Measurements from ENCODE around the gene SLC23A2. TPM values are rescaled to one million over a fixed set of nuclear protein-coding genes. Genes with fewer than 3 reads are reported as not detected.
"Not testable (repeated sequence)": the region's sequence is repeated elsewhere in the genome, so short reads cannot be mapped to it uniquely, and the experiment has no call there.

Gene SLC23A2
- total and polyA plus RNA-seq, 7 donors = 0.60 to 15.2 (median 10.9) TPM

DNA sequence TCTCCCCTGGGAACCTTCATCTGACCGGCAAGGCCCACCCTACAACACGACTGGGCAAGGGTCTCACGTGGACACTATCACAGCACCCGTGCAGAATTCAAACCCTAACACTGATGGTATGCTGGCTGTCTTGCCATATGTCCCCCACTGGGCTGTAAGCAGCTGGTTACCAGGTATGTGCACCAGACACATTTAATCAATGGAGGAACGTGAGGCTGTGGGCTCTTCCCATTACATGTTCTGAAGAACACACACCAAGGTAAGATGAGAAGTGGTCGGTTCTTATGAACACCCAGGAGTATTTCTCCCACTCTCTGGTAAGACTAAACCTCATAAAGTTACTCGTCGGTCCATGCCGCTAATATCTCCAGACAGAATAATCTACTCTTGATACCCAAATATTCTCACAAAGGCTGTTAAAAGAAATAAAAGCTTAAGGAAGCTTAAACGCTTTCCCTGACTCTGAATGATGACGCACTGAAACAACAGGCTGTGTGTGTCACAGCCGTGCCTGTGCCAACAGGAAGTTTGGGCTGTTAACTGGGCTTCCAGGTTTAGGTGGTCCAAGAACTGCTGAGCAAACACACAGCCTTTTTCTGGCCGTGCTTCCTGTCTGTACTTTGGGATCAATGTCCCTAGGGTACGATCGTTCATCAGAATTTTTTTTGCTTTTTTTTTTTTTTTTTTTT, 75.3 kb downstream of the SLC23A2 start:
- Histone ChIP-seq H3K27me3 (no peaks in the 10 kb centered on the region), H3K4me3 (no peak overlapping the region), H3K9me3 (no peaks in the 10 kb centered on the region), H3K27ac (peak overlapping the region in 3 of 4 donors; percentile 28 to 49 (median 30)), H3K4me1 (peaks cover 0 to 11% (median 0%) of the 10 kb centered on the region in 4 donors), H3K36me3 (peaks cover 0 to 7% (median 0%) of the 10 kb centered on the region in 4 donors)
- WGBS, 2 donors = 34 to 62% methylated on average over 15 of the region's 15 CpGs
- TF ChIP-seq EP300 (IDR thresholded peaks at IDR 0.05) = no peak
- peak in 2 of 4 donors; percentile 6 to 17 for TF ChIP-seq POLR2AphosphoS5 (IDR thresholded peaks at IDR 0.05)
- intact Hi-C loops (cut with DNase I) = no loop called here
- peak; percentile 81 for DNase-seq

DNA sequence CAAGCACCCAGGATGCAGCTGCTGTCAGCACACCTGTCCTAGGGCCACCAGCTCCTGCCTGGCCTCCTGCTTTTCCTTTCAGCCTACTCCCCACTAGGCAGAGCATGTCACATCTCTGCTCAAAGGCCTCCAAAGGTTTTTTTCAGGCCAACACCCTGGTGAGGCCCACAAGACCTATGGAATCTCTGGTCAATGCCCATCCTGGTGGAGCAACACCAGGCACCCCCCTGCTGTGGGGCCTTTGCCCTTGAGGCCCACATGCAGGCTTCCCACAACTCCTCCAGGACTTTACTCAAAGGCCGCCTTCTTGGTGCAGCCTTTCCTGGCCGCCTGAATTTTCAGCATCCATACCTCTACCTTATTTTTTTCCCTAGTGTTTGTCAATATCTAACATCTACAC, 76.9 kb downstream of the SLC23A2 start:
- Histone ChIP-seq H3K36me3 (no peaks in the 10 kb centered on the region), H3K4me1 (peaks cover 0 to 11% (median 0%) of the 10 kb centered on the region in 4 donors), H3K27me3 (no peaks in the 10 kb centered on the region), H3K9me3 (no peaks in the 10 kb centered on the region), H3K4me3 (no peak overlapping the region), H3K27ac (no peak overlapping the region)
- 95 to 96% methylated on average over 2 of the region's 2 CpGs for WGBS, 2 donors
- no peak for DNase-seq
- TF ChIP-seq POLR2A (IDR thresholded peaks at IDR 0.05) = no peak
- no peak for TF ChIP-seq POLR2AphosphoS5 (IDR thresholded peaks at IDR 0.05)
- no peak for TF ChIP-seq EP300 (IDR thresholded peaks at IDR 0.05)
- TF ChIP-seq, protein P1, sequence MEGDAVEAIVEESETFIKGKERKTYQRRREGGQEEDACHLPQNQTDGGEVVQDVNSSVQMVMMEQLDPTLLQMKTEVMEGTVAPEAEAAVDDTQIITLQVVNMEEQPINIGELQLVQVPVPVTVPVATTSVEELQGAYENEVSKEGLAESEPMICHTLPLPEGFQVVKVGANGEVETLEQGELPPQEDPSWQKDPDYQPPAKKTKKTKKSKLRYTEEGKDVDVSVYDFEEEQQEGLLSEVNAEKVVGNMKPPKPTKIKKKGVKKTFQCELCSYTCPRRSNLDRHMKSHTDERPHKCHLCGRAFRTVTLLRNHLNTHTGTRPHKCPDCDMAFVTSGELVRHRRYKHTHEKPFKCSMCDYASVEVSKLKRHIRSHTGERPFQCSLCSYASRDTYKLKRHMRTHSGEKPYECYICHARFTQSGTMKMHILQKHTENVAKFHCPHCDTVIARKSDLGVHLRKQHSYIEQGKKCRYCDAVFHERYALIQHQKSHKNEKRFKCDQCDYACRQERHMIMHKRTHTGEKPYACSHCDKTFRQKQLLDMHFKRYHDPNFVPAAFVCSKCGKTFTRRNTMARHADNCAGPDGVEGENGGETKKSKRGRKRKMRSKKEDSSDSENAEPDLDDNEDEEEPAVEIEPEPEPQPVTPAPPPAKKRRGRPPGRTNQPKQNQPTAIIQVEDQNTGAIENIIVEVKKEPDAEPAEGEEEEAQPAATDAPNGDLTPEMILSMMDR (IDR thresholded peaks at IDR 0.05) = no peak
- intact Hi-C loops (cut with DNase I) = no loop called here

DNA sequence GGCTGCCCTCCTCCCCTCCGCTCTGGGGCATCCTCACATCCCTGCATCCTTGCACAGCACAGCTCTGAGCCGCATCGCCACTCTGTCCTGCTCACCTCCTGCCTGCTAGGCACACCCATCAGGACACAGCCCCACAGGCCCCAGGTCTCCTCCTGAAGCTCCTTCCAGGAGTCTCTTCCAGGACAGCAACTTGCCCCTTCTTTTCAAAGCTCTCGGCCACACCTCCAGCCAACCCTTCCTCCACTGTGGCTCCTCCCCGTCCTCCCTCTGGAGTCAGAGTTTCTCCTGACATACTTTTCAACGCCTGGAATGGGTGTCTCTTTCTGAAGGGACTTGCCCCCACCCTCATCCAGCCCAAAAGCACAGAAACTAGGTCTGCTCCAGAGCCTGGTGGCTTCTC, 77.3 kb downstream of the SLC23A2 start:
- no peak overlapping the region for H3K4me3 ChIP-seq
- peaks cover 0 to 11% (median 0%) of the 10 kb centered on the region in 4 donors for H3K4me1 ChIP-seq
- intact Hi-C loops (cut with DNase I) = no loop called here
- no peaks in the 10 kb centered on the region for H3K36me3 ChIP-seq
- H3K27me3 ChIP-seq = no peaks in the 10 kb centered on the region
- H3K9me3 ChIP-seq = no peaks in the 10 kb centered on the region
- no peak overlapping the region for H3K27ac ChIP-seq
- no peak for DNase-seq
- WGBS, 2 donors = 93 to 96% methylated on average over 6 of the region's 6 CpGs
- TF ChIP-seq POLR2AphosphoS5 (IDR thresholded peaks at IDR 0.05) = no peak
- no peak for TF ChIP-seq EP300 (IDR thresholded peaks at IDR 0.05)
- TF ChIP-seq POLR2A (IDR thresholded peaks at IDR 0.05) = no peak
- TF ChIP-seq, protein P1 (IDR thresholded peaks at IDR 0.05) = no peak

DNA sequence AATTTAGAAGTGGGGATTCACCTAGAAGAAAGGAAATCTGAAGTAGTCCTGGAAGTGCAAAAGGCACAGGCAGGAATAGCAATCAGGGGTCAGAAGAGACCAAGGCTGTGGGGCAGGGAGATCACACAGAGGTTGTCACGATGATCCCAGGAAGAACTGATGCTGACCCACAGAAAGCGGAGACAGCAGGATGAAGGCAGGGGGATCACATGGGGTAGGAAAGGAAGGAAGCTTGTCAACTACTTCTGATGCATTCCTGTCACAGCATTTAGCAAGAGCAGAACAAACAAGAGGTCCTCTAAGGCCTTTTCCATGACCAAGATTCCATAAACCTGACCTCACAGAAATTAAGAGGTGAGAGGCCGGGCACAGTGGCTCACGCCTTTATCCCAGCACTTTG, 79.1 kb downstream of the SLC23A2 start:
- no peak overlapping the region for H3K27ac ChIP-seq
- DNase-seq = no peak
- H3K36me3 ChIP-seq = no peaks in the 10 kb centered on the region
- H3K4me1 ChIP-seq = peaks cover 0 to 18% (median 6%) of the 10 kb centered on the region in 4 donors
- no peaks in the 10 kb centered on the region for H3K9me3 ChIP-seq
- WGBS, 2 donors = 95% methylated on average over 4 of the region's 4 CpGs
- H3K27me3 ChIP-seq = no peaks in the 10 kb centered on the region
- no peak overlapping the region for H3K4me3 ChIP-seq
- no peak for TF ChIP-seq POLR2AphosphoS5 (IDR thresholded peaks at IDR 0.05)
- intact Hi-C loops (cut with DNase I) = no loop called here

DNA sequence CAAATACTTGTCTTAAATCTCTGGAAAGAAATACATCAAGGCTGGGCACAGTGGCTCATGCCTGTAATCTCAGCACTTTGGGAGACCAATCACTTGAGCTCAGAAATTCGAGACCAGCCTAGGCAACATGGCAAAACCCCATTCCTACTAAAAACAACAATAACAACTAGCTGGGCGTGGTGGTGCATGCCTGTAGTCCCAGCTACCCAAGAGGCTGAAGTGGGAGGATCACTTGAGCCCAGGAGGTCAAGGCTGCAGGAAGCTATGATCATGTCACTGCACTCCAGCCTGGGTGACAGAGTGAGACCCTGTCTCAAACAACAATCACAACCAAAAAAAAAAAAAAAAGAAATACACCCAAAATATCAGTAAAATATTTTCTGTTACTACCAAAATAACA, 80.0 kb downstream of the SLC23A2 start:
- H3K4me1 ChIP-seq = peaks cover 0 to 16% (median 12%) of the 10 kb centered on the region in 4 donors
- H3K27me3 ChIP-seq; DNase-seq; H3K9me3 ChIP-seq; H3K36me3 ChIP-seq; H3K4me3 ChIP-seq; H3K27ac ChIP-seq; intact Hi-C loops (cut with DNase I): not testable (repeated sequence)
- WGBS, 2 donors = 86 to 92% methylated on average over 2 of the region's 2 CpGs

DNA sequence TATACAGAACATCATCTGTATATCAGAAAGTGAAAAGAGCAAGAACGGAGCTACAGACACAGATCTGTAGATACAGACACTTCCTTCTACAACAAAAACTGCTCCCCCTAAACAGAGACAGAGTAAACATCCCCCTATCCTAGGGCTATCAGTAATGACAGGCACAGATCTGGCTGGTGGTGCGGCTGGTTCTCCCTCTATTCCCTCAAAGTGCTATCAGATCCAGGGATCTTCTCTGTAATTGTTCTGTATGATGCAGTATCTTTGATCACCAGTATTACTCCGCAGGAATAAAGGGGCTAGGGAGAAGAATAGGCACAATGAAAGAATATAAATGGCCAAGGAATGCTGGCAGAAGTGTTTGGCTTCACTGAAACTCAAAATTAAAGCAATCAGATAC, 80.7 kb downstream of the SLC23A2 start:
- Histone ChIP-seq H3K27me3 (no peaks in the 10 kb centered on the region), H3K36me3 (no peaks in the 10 kb centered on the region), H3K4me1 (peaks cover 0 to 16% (median 12%) of the 10 kb centered on the region in 4 donors), H3K4me3 (no peak overlapping the region), H3K9me3 (no peaks in the 10 kb centered on the region), H3K27ac (no peak overlapping the region)
- TF ChIP-seq, protein P1 (IDR thresholded peaks at IDR 0.05) = no peak
- TF ChIP-seq POLR2AphosphoS5 (IDR thresholded peaks at IDR 0.05) (no peak), POLR2A (IDR thresholded peaks at IDR 0.05) (no peak), EP300 (IDR thresholded peaks at IDR 0.05) (no peak)
- WGBS, 2 donors = 83 to 89% methylated on average over 3 of the region's 3 CpGs
- no peak for DNase-seq
- intact Hi-C loops (cut with DNase I) = no loop called here

Measured in sigmoid colon (tissue), 7 donors.